GM10847 (cell line): ENCODE results near the gene ZMAT3.

ENCODE experiments used
- POLR2A ChIP-seq: IDR thresholded peaks from 2 replicates; pipeline ENCODE4 v1.6.1; 2011; ENCODE audit not compliant: insufficient read length; ENCODE audit errors: extremely low read depth

Gene ZMAT3

GRCh38 chr3:178987745-178988144 is 83.9 kb downstream of the ZMAT3 start:
- TF ChIP-seq POLR2A, result no peak

DNA sequence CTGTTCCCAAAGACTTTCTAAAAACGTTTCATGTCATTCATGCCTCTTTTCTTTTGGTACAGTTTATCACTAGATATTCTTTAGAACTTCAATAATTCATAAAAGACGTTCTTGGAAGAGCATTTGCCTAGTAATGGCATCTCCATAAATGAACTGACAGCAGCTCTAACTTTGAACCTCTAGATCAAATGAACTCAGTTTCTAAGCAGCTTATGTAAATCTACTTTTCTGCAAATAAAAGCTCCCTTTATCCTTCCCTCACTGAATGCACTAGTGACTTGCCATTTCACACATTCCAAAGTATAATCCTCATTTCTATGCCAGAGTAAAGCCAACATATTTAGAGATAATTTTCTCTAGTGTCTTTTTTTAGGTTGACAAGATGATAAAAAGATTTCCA is 85.2 kb downstream of the ZMAT3 start:
- no peak for TF ChIP-seq POLR2A

GRCh38 chr3:178982137-178982536 is 89.5 kb downstream of the ZMAT3 start:
- TF ChIP-seq POLR2A, result no peak

DNA sequence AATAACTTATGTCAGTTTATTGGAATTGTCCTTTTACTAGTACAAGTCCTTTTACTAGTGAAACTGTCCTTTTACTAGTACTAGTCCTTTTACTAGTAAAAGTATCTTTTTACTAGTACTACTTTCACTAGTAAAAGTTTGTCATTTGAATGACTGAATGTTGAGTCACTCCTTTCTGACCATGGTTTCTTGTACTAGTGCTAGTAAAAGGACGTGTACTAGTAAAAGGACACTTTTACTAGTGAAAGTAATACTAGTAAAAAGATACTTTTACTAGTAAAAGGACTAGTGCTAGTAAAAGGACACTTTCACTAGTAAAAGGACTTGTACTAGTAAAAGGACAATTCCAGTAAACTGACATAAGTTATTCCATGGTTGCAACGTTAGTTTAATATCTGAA is 96.3 kb downstream of the ZMAT3 start:
- no peak for TF ChIP-seq POLR2A

DNA sequence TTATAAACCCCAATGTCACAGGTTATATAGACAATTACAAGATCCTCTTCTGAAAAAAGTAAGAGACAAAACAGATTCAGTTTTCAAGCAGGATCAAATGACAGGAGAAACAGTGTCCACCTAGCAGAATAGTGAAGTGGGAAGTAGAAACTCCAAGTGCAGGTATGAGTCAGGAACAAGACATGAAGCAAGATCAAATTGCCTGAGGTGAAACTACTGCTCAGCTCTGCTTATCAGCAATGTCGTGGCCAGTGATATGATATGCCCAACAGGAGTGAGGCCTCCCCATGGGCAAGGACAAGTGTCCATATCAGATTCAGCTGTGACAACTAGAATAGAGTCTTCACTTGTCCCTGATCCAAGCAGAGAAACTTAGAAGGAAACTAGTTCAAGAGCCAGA is 100.0 kb downstream of the ZMAT3 start:
- TF ChIP-seq POLR2A, result no peak

GRCh38 chr3:178969004-178969700 is 102.5 kb downstream of the ZMAT3 start:
- no peak for TF ChIP-seq POLR2A
